HG02973 (cell line): ENCODE results near the gene B4GALT5.

Experiments
- ATAC-seq: cut with Tn5 transposase; IDR thresholded peaks from one replicate; pipeline ENCODE4 v1.9.1; 2021; ENCODE audit warnings: moderate library complexity; ENCODE audit not compliant: unreplicated experiment

Gene B4GALT5

DNA sequence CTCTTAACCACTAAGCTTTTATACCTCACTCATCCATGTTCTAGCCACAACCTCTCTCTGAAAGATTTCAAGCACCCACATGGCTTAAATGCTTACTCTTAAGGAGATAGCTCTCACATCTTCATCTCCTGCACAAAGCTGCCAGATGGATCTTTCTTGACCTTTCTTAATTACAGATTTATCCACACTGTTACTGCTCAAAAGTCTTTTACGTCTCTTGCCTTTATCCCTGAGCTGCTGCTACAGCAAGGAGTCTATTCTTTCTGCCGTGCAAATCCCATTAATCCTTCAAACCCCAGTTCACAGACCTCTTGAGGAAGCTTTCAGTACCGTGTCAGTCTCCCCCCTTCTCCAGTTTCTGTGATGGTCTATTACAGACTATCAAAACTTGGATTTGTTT, 54.6 kb downstream of the B4GALT5 start:
- no peak for ATAC-seq

DNA sequence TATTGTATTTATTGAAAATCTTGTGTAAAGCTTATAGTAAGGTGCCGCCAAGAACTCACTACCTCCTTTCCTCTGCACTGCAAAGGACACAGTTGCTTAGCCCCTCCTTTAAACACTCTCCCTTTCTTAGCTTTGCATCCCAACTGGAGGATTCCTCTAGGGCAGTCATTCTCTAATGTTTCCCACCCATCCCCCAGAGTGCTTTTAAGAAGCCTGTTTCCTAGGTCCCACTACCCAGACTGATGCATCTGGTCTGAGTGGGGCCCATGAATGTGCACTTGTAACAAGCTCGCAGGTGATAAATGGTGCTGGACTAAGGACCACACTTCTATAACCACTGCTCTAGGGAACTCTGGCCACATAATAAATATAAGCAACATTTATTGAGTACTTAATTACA, 55.2 kb downstream of the B4GALT5 start:
- ATAC-seq = no peak

DNA sequence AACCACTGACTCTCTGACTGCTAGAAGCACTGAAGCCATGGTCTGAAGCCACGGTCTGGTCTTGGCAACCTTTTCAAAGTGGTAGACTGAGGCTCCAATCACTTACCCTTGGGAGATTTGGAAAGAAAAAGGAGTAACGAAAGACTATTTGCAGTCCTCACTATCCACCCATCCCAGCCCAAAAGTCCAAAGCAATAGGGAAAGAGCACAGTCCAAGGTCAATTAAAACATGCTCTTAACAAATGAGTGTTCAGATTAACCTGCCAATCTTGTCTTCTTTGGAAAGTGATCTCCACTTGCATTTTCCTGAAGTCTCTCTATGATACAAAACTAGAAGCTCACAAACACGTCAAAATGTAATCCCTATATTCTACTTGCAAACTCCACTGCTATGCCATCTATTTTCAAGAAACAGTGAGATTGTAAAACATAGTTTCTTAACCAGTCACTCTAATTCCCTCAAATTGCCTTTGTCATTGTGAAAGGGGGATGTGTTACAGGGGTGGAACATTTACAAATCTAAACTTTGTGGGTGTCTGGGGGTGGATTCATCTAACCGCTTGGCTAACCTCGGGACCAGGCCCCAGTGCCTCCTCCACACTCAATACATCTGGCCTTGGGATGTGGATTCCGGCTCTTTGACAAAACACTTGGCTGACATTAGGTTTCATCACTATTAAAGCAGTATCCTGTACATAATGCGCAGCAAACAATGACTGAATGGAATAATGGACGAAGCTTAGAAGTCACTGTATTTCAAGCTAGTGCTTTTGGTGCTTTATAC, 56.4 kb downstream of the B4GALT5 start:
- no peak for ATAC-seq

DNA sequence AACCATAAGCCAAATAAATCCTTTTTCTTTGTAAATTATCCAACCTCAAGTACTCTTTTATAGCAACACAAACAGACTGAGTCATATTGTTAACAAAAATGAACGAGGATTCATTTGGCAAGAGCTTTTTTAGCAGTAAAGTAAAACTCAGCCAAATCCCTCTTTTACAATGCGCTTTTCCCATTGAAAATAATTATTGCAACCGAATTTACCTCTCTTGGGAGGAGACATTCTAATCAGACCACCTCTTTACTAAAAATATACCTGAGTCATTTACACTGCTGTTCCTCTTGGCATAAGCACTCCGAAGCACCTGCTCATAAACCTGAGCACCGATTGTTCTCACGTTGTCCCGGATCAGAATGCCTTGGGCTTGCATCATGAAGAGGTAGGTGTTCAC, 57.4 kb downstream of the B4GALT5 start:
- ATAC-seq = no peak

DNA sequence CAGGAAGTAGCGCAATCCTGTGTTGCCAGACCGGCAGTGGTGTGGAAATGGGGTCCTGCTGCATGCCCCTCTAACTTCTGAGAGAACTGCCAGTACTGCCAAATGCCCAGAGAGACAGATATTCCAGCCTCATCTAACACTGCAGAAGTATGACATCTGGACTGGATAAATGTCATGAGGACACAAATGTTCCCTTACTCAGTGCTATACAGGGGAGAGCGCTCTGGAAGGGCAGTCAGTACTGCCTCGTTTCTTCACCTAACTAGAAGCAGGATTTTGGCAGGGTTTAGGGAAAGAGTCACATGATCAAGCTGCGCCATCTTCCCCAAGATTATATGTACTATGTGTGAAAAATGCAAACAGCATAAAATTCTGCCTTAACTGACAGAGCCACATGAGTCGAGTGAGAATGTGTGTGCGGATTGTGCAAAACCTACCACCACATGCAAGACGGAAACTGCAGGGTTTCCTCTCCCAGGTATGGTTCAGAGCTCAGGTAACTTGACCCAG, 59.7 kb downstream of the B4GALT5 start:
- ATAC-seq = no peak

DNA sequence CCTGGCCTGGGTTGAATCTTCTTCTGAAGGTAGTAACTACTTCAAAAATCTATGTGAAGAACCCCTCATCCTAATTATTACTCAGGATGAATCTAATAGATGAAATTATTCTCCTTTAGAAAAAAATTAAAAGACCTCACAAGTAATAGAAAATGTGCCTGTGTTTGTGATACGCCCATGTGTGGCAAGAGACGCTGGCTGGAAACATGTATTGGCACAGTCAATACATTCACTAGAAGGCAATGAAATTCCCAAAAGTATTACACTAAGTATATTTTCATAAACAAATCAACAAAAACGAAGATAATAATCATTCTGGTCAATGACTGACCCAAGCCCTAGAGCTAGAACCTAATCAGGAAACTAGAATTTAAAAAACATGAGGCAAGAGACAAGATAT, 64.0 kb downstream of the B4GALT5 start:
- no peak for ATAC-seq

DNA sequence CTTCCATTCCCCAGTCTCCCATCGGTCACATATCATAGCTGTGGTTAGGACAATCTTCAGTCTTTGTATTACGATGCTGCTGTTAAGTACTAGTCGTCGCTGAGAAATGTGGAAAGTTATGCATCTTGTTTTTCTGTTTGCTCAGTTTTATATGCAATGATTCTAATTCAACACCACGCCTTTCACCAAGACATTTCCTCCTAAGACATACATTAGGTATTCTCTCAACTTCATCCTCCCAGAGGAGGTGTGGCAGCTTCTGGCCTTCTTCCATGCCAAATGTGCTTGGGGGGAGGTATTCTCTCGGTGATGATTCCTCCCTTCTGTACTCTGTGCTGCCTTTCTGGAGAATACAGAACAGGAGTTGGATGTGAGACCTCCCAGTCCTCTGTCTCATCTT, 66.1 kb downstream of the B4GALT5 start:
- no peak for ATAC-seq

DNA sequence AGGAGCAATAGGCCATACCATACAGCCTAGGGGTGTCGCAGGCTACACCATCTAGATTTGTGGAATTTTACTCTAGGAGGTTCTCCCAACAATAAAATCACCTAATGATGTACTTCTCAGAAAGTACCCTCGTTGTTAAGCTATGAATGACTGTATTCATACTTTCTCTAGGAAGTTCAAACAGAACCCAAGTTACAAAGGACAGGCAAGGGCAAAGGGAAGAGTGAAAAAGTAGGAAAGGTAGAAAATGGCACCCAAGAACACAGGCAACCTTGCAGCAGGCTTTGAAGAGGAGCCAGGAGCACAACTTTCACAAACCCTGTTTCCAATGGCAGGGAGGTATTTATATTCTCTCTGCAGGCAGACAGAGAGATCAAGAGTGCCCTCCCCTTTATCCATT, 67.2 kb downstream of the B4GALT5 start:
- ATAC-seq = no peak

DNA sequence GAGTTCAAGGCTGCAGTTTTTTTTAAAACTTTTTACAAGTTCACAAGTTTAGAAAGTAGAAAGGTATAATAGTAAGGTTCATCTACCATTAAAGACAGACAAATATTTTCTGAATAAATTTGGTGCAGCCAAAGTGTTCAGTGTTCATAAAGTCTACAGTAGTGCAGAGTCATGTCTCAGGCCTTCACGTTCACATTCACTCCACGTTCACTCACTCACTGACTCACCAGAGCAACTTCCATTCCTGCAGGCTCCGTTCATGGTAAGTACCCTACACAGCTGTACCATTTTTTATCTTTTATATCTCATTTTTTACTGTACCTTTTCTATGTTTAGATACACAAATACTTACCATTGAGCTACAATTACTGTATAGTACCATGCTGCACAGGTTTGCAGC, 67.6 kb downstream of the B4GALT5 start:
- no peak for ATAC-seq

DNA sequence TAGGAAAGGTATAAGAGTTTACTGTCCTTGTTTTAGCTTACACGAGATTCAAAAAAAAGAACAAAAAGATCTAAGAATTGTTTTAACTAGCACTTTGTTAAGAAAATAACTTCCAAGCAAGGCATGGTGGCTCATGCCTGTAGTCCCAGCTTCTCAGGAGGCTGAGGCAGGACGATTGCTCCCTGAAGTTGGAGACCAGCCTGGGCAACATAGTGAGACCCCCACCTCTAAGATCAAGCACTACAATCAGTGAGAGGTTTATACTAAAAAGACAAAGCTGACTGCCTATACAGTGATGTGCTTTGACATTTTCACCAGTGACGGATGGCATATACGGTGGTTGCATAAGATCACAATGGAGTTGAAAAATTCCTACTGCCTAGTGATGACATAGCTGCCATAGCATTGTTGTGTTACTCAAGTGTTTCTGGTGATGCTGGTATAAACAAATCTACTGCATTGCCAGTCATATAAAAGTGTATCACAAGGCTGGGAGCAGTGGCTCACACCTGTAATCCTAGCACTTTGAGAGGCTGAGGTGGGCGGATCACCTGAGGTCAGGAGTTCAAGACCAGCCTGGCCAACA, 68.6 kb downstream of the B4GALT5 start:
- no peak for ATAC-seq

DNA sequence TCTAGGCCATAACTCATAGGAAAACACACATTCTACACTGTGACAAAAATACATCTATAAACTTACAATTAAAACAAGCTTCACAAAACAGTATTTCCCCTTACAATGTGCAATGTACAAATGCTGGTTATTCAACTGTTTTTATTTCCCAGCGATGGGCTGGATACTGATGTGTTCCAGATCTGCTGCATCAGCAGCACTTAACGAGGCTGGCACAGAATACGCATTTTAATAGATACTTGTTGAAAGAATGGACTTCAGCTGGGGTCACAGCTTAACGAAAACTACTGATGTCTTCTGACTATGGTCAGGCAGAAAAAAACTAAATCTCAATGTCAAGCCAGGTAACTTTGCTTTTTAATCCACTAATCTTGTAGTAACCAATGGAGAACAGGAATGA, 70.9 kb downstream of the B4GALT5 start:
- ATAC-seq = no peak

DNA sequence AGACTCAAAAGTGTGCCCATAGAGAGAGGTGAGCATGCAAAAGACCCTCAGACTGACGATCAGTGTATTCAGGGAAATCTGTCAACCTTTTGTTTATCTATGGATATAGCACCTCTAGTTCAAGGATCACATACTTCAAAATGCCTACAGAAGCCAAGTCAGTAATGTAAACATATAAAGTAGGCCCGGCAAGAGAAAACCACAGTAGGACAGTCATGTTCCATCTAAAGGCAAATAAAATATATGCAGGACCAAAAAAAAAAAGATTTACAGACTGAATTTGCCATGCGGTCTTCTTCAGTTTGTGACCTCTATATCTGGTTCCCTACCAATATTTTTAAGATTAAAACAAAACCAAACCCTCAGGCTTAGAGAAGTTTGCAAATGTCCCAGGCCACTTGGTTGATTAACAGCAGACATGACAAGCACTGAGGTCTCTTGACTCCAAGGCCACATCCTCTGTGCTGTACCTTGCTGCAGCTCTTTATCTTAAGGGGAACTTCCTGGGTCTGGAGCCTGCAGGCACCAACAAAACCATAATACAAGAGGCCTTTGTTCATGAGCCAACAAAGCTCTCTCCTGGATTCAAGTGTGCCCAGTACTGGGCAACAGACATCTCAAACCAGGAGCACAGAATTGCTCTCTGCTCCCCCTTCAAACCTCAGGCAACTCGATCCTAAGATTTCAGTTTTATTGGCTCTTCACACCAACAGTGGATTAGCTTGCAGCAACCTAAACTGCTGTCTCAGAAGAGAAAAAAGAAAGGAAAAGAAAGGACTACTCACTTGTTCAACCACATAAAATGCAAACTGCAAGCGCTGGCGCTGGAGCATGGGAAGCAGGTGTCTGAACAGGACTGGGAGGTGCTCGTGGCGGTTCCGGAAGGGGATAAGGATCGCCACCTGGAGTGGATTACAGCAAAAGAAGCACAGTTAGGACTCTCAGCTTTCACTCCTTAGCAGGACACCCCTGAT, 71.7 kb downstream of the B4GALT5 start:
- ATAC-seq = no peak

DNA sequence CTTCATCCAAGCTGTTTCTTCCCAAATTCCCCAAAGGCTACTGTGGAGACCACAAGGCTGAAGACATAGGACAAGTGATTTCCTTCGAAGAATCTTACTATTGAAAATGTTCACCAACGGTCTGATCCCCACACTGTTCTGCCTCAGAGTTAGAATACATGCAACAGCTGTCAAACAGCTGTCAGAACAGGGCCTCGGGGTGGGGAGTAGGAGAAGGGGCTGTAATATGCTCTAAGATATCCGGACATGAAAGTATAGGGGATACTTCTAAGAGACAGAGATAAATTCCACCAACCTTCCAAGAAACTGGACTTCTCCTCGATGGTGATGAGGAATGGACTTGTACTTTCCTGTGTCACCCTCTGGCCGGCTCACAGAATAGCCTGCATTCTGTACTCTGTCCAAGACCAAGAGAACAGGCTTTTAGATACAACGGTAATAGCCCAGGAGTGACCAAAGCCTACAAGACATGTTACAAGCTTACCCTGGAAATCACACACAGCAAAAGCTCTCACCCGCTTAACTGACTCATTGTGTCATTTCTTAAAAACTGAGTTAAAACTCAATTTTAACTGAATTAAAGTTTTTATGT, 76.5 kb downstream of the B4GALT5 start:
- no peak for ATAC-seq

DNA sequence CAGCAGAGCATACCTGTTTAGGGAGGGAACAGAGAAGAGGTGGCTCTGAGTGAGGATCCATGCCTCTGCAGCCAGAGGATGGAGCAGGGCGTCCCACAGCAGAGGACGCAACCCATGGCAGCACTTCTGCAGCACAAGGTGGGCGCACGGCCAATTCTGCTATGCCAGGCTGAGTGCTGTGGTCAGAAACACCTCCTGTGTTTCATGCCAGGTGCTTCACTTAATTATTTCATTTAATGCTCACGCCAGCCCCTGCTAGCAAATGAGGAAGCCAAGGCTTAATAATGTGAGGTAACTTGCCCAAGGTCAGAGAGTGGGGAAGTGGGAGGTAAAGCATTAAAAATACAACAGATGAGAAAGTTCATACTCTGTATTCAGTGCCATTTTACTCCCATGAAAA, 77.2 kb downstream of the B4GALT5 start:
- ATAC-seq = no peak

DNA sequence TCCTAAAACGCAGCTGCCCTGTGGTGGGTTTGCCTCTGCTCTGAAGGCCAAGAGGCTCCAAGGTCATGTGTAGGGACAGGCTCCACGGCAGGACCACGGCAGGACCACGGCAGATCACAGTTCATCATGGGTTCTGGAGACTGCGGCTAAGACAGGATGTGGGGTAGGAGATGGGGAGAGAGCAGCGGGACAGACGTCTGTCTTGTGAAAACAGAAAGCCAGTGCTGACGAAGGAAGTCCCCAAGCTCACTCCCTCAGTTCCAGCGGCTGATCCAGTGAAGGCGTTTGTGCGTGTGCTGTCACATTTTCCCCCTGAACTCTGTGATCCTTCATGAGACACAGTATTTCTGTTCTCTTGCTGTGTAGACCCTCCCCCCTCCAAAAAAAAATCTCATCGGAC, 77.8 kb downstream of the B4GALT5 start:
- ATAC-seq = no peak

DNA sequence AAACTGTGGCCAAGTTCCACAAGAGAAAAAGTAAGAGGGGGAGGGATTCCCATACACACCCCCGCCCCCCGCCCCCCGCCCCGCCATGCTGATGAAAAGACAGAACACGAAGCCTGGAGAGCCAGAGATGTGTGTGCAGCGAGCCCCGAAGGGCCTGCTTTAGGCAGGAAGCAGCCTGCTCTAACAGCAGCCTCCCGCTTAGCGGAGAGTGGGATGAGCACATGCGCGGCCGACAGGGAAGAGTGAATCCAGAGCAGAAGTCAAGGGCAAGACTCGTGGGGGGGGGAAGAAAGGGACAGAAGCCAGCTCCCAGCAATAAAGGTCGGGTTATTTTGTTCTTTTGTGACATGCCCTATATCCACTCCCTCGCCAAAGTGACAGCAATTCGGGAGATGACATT, 78.5 kb downstream of the B4GALT5 start:
- ATAC-seq = no peak

DNA sequence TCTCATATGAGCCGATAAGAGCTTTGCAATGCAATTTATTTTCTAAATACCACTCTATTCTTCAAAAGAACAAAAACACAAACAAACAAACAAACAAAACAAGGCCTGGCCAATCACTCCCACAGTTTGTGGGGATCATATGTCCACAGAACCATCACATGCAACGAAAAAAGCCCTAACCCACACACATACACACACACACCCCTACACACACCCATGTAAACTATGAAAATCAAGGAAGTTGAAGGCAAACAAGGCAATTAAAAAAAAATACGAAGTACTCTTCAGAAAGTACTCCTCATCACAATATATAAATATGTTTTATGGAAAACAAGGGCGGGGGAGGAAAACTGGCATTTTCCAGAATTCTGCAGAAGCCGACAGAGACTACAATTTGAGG, 79.6 kb downstream of the B4GALT5 start:
- no peak for ATAC-seq

DNA sequence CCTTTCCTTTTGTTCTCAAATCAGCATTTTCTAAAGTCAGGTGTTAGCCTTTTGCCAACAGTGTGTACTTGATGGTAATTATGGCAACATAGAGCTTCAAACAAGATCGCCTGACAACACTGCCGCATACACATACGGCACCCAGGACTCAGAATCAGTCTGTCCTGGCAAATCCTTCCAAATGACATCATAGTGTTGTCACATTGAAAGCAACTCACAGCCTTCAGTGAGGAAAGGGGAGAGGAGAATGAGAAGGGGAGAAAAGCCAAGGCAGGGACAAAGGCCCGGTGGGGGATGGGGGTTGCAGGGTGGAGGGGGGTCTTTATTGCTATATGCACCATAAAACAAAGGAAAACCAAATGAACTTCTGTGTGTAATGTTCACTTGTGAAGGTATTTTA, 80.0 kb downstream of the B4GALT5 start:
- ATAC-seq = no peak

DNA sequence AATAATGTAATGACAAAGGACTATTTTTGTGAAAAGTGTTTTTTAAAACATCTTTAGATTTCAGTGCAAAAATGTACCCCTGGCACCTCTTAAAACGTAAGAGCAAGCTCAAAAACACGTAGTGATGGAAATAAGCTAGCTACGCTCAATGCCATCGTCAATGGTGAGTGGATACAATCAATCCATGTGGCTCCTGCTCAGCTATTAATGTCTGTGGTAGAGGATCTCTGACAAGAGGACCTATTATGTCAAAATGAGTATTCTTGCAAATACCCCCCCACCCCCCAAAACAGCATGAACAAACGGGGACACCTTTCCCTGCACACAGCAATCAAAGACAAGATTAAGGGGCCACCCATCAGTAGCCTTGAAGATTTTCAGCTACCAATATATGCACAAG, 80.7 kb downstream of the B4GALT5 start:
- ATAC-seq = no peak

DNA sequence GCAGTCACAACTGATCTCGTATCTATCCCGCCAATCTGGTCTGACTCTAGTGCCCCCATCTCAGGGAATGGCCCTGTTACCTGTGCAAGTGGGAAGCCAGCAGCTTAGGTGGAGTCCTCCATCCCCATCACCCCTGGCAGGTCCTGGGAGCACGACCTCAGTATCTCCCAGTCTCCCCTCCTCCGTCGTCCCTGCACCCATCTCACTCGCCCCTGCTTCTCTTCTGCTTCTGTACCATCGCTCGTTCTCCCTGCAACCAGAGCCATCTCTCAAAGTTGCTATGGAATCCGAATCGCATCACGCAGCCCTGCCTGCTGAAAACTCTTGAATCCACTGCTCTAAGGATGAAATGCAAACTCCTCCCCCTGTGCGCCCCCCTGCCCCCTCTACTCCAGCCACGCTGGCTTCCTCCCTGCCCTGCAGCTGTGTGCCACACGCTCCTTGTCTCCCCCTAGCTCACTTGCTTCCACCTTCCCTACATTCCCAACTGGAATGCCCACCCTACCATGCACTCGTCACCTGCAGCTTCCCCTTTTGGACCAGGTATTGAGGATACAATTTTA, 81.7 kb downstream of the B4GALT5 start:
- ATAC-seq = no peak
